K562 (cell line): ENCODE measurements around the gene GARIN5B. TPM values are rescaled to one million over a fixed set of nuclear protein-coding genes. Genes with fewer than 3 reads are reported as not detected.

Experiments used
- ARNT ChIP-seq, 2 experiments: fragments of 450-650 bp; IDR thresholded peaks; 2 replicates each; pipeline ENCODE4 v1.6.1; 2016; ENCODE audit warnings: mild to moderate bottlenecking in 1 of 2
- HMG20B ChIP-seq: fragments of 250-450 bp; sonication (Bioruptor Pico); IDR thresholded peaks from 2 replicates; pipeline ENCODE4 v1.5.0; 2021; ENCODE audit warnings: mild to moderate bottlenecking
- HOXB6 ChIP-seq: fragments of 250-450 bp; sonication (Bioruptor Pico); IDR thresholded peaks from 2 replicates; pipeline ENCODE4 v1.5.1; 2022; ENCODE audit warnings: mild to moderate bottlenecking, borderline replicate concordance
- NR2C1 ChIP-seq, 2 experiments: fragments of 450-650 bp; IDR thresholded peaks; 2 replicates each; pipeline ENCODE4 v1.6.1; 2017; ENCODE audit warnings: mild to moderate bottlenecking in 2 of 2, antibody characterized with exemption in 1 of 2, inconsistent platforms in 1 of 2, missing compliant biosample characterization in 1 of 2, missing genetic modification characterization in 1 of 2
- SETDB1 ChIP-seq: IDR thresholded peaks from one replicate; pipeline ENCODE4 v1.6.1; 2012; ENCODE audit warnings: low read length, control low read depth, inconsistent platforms
- SNIP1 ChIP-seq: fragments of 450-650 bp; IDR thresholded peaks from 2 replicates; pipeline ENCODE4 v1.7.1; 2017; ENCODE audit warnings: low read depth, mild to moderate bottlenecking
- ZBTB7A ChIP-seq: IDR thresholded peaks from 2 replicates; pipeline ENCODE4 v1.6.1; 2011; ENCODE audit warnings: low read depth, mild to moderate bottlenecking, low read length, moderate library complexity, borderline replicate concordance; ENCODE audit not compliant: control insufficient read depth
- ZNF445 ChIP-seq: fragments of 250-450 bp; sonication (Bioruptor Pico); IDR thresholded peaks from 2 replicates; pipeline ENCODE4 v1.4.0; 2020; ENCODE audit warnings: low read depth, mild to moderate bottlenecking, moderate library complexity
- ZNF551 ChIP-seq: fragments of 250-450 bp; sonication (Bioruptor Pico); IDR thresholded peaks from 2 replicates; pipeline ENCODE4 v1.5.0; 2021; ENCODE audit warnings: mild to moderate bottlenecking, moderate library complexity
- ZNF778 ChIP-seq: fragments of 450-650 bp; formaldehyde crosslinking; IDR thresholded peaks from 2 replicates; pipeline ENCODE4 v1.4.0; 2020; ENCODE audit warnings: mild to moderate bottlenecking, moderate library complexity
- polyA plus RNA-seq, 8 experiments: library from polyadenylated mRNA; depleted of rRNA in 4 of 8; stranded (reverse) in 5 of 8; unstranded in 3 of 8; fragments of >200 nt; fragmentation: Nextera tagmentation in 2 of 8; fragmentation: Illumina TruSeq in 1 of 8; extraction: Ambion mirVana in 2 of 8; extraction: Trizol in 1 of 8; gene quantifications; 2 replicates each; pipeline versions ENCODE4 v1.2.1 to v1.2.3, GENCODE V29; 2011 to 2014; ENCODE audit warnings: inconsistent platforms in 1 of 8, missing spikeins in 1 of 8
- total RNA-seq, 7 experiments: library from RNA; depleted of rRNA in 6 of 7; stranded (reverse); fragments of >200 nt in 6 of 7; fragmentation: Illumina TruSeq in 2 of 7; extraction: Trizol in 2 of 7; gene quantifications; 2 replicates each; pipeline versions ENCODE4 v1.2.1 to v1.2.3, GENCODE V29; 2011 to 2021; ENCODE audit warnings: low replicate concordance in 1 of 7
- TF ChIP-seq, protein P1 (sequence below): fragments of 450-650 bp; IDR thresholded peaks from 2 replicates; pipeline ENCODE4 v1.6.1; 2016; ENCODE audit warnings: missing biosample characterization, missing genetic modification characterization
- TF ChIP-seq, protein P2 (sequence below): fragments of 250-450 bp; sonication (Bioruptor Pico); IDR thresholded peaks from 2 replicates; pipeline ENCODE4 v1.9.0; 2021; ENCODE audit warnings: mild to moderate bottlenecking
- TF ChIP-seq, protein P3 (sequence below): fragments of 450-650 bp; IDR thresholded peaks from 2 replicates; pipeline ENCODE4 v1.6.1; 2014; ENCODE audit warnings: low read depth, mild to moderate bottlenecking, moderate library complexity, borderline replicate concordance
- TF ChIP-seq, protein P4 (sequence below), 2 experiments: fragments of 450-650 bp; IDR thresholded peaks; 2 replicates each; pipeline ENCODE4 v1.6.1; 2016; ENCODE audit warnings: mild to moderate bottlenecking in 2 of 2, borderline replicate concordance in 1 of 2, low read depth in 1 of 2, moderate library complexity in 1 of 2
- TF ChIP-seq, protein P5 (sequence below): fragments of 450-650 bp; formaldehyde crosslinking; IDR thresholded peaks from 2 replicates; pipeline ENCODE4 v1.4.0; 2020; ENCODE audit warnings: mild to moderate bottlenecking

The GARIN5B gene
- total and polyA plus RNA-seq, 9 of the 15 experiments (the other 6 are each of a cell fraction or from before 2014, with no cell fraction given) = not detected

DNA sequence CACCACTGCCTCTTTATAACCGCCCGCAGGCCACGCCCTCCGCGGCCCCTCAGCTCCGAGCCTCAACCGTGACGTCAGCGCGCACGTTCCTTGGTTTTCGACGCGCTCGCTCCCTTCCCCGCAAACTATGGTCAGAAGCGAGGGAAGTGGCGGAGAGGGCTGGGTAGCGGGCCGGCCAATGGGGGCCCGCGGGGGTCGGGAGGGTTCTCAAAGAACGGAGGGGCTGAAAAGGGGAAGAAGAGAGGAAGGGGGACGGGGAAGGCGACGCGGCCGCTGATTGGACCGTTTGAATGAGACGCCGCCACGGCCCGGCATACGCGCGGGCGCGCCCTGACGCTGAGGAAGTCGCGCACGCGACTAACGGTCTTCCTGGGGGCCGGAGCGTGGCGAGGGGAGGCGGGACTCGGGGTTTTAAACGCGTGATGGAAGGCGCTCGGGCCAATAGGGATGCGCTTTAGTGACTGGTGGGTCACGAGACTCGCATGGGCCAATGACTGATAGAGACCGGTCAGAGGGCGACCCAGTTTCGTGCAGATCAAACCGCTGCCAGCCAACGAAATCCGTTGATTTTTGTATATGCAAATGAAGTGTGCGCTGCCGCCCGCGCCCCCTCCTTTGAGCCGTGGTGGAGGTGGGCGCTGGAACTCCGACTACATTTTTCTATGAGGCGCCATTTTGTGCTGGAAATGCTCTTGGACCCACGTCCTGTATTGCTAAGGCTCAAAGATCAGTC is 44.9 kb upstream of the GARIN5B start (continued):
- TF ChIP-seq, protein P1, sequence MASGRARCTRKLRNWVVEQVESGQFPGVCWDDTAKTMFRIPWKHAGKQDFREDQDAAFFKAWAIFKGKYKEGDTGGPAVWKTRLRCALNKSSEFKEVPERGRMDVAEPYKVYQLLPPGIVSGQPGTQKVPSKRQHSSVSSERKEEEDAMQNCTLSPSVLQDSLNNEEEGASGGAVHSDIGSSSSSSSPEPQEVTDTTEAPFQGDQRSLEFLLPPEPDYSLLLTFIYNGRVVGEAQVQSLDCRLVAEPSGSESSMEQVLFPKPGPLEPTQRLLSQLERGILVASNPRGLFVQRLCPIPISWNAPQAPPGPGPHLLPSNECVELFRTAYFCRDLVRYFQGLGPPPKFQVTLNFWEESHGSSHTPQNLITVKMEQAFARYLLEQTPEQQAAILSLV (tag) = no peak
- TF ChIP-seq SETDB1 (no peak), ARNT (IDR thresholded peaks at IDR 0.05) (no peak), HOXB6 (CRISPR knock-in tag) (no peak), NR2C1 (IDR thresholded peaks at IDR 0.05) (no peak), NR2C1 (tag; IDR thresholded peaks at IDR 0.05) (0 out of 2 replicates have a peak, but pooled peaks have one; percentile 17), ZNF445 (no peak), HMG20B (no peak), SNIP1 (no peak), ZNF778 (no peak), ZBTB7A (peak; percentile 11), ZNF551 (CRISPR knock-in tag) (no peak)
- TF ChIP-seq, protein P2, sequence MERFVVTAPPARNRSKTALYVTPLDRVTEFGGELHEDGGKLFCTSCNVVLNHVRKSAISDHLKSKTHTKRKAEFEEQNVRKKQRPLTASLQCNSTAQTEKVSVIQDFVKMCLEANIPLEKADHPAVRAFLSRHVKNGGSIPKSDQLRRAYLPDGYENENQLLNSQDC (CRISPR knock-in tag) = no peak
- TF ChIP-seq, protein P3, sequence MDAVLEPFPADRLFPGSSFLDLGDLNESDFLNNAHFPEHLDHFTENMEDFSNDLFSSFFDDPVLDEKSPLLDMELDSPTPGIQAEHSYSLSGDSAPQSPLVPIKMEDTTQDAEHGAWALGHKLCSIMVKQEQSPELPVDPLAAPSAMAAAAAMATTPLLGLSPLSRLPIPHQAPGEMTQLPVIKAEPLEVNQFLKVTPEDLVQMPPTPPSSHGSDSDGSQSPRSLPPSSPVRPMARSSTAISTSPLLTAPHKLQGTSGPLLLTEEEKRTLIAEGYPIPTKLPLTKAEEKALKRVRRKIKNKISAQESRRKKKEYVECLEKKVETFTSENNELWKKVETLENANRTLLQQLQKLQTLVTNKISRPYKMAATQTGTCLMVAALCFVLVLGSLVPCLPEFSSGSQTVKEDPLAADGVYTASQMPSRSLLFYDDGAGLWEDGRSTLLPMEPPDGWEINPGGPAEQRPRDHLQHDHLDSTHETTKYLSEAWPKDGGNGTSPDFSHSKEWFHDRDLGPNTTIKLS = peak; percentile 72; the same call in 1 of the 2 replicates
- TF ChIP-seq, protein P4, sequence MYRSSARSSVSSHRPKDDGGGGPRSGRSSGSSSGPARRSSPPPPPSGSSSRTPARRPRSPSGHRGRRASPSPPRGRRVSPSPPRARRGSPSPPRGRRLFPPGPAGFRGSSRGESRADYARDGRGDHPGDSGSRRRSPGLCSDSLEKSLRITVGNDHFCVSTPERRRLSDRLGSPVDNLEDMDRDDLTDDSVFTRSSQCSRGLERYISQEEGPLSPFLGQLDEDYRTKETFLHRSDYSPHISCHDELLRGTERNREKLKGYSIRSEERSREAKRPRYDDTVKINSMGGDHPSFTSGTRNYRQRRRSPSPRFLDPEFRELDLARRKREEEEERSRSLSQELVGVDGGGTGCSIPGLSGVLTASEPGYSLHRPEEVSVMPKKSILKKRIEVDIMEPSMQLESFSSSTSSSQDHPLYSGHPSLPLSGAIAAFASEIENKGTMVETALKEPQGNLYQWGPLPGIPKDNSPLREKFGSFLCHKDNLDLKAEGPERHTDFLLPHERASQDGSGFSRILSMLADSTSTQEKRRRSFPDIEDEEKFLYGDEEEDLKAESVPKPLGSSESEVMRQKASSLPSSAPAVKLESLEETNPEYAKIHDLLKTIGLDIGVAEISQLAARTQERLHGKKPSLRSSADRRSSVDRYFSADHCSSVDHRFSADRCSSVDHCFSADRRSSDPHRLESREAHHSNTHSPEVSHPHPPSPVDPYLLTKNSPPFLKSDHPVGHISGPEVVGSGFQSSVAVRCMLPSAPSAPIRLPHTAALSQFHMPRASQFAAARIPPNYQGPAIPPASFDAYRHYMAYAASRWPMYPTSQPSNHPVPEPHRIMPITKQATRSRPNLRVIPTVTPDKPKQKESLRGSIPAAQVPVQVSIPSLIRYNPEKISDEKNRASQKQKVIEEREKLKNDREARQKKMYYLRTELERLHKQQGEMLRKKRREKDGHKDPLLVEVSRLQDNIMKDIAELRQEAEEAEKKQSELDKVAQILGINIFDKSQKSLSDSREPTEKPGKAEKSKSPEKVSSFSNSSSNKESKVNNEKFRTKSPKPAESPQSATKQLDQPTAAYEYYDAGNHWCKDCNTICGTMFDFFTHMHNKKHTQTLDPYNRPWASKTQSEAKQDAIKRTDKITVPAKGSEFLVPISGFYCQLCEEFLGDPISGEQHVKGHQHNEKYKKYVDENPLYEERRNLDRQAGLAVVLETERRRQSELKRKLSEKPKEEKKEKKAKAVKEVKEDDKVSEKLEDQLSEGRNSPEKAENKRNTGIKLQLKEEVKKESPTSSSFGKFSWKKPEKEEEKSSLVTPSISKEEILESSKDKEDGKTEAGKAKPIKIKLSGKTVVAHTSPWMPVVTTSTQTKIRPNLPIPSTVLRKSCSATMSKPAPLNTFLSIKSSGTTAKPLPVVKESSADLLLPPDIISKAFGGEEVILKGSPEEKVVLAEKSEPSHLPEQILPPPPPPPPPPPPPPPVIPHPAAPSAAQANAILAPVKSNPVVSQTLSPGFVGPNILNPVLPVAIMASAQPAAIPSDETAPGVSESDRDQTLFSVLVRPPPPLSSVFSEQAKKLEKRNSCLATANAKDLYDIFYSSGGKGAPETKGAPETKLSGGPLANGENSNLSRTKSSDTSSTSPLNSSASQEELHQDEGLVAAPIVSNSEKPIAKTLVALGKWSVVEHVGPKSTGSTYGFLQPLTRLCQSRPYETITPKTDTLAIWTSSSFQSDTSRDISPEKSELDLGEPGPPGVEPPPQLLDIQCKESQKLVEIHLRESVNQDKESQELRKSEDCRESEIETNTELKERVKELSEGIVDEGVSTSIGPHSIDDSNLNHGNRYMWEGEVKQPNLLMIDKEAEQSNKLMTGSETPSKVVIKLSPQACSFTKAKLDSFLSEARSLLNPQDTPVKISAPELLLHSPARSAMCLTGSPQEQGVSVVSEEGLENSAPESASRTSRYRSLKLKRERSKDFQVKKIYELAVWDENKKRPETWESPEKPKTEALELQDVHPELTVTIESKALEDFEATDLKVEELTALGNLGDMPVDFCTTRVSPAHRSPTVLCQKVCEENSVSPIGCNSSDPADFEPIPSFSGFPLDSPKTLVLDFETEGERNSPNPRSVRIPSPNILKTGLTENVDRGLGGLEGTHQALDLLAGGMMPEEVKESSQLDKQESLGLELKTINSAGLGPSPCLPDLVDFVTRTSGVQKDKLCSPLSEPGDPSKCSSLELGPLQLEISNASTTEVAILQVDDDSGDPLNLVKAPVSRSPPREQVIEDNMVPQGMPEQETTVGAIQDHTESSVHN (IDR thresholded peaks at IDR 0.05; ENCODE audit: borderline replicate concordance in 1 of 2, low read depth in 1 of 2) = peak in 1 of 2 experiments; percentile 18; a peak in 1 of 4 replicates
- TF ChIP-seq, protein P5, sequence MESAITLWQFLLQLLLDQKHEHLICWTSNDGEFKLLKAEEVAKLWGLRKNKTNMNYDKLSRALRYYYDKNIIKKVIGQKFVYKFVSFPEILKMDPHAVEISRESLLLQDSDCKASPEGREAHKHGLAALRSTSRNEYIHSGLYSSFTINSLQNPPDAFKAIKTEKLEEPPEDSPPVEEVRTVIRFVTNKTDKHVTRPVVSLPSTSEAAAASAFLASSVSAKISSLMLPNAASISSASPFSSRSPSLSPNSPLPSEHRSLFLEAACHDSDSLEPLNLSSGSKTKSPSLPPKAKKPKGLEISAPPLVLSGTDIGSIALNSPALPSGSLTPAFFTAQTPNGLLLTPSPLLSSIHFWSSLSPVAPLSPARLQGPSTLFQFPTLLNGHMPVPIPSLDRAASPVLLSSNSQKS = no peak
